ACC112 (cell line): Measurements from ENCODE around the gene BOLL.
"Not testable (repeated sequence)": the region's sequence is repeated elsewhere in the genome, so short reads cannot be mapped to it uniquely, and the experiment has no call there.

Source experiments
- H2AFZ ChIP-seq: fragments of 200-600 bp; sonication (generic); one replicate; pipeline ENCODE4 v1.6.0; 2017; ENCODE audit warnings: antibody characterized with exemption, low read length; ENCODE audit not compliant: unreplicated experiment
- H3K27ac ChIP-seq: fragments of 200-600 bp; sonication (generic); 2 replicates; pipeline ENCODE4 v1.5.1; 2014; ENCODE audit warnings: low read depth, mild to moderate bottlenecking, antibody characterized with exemption, low read length, moderate library complexity
- H3K27me3 ChIP-seq: fragments of 200-600 bp; sonication (generic); 2 replicates; pipeline ENCODE4 v1.6.1; 2014; ENCODE audit warnings: mild to moderate bottlenecking, antibody characterized with exemption, low read length, moderate library complexity, mixed read lengths; ENCODE audit not compliant: insufficient read depth
- H3K36me3 ChIP-seq: fragments of 200-600 bp; sonication (generic); 2 replicates; pipeline ENCODE4 v1.6.1; 2016; ENCODE audit warnings: mild to moderate bottlenecking, antibody characterized with exemption, low read length, moderate library complexity, mixed read lengths; ENCODE audit not compliant: insufficient read depth
- H3K4me1 ChIP-seq: fragments of 200-600 bp; sonication (generic); one replicate; pipeline ENCODE4 v1.6.1; 2016; ENCODE audit warnings: low read length, mixed read lengths; ENCODE audit not compliant: insufficient read depth, unreplicated experiment, control insufficient read depth
- H3K4me3 ChIP-seq: fragments of 200-600 bp; sonication (generic); 2 replicates; pipeline ENCODE4 v1.5.1; 2014; ENCODE audit warnings: mild to moderate bottlenecking, low read depth, low read length
- H3K79me2 ChIP-seq: fragments of 200-600 bp; sonication (generic); one replicate; pipeline ENCODE4 v1.6.0; 2016; ENCODE audit warnings: low read length; ENCODE audit not compliant: control insufficient read depth, unreplicated experiment, insufficient read depth

The BOLL gene

GRCh38 chr2:197705912-197706838, 78.9 kb downstream of the BOLL start:
- Histone ChIP-seq H3K4me3 (peak overlapping the region; percentile 83), H3K27me3 (no peaks in the 10 kb centered on the region), H3K4me1 (peaks cover 10% of the 10 kb centered on the region), H3K27ac (no peak overlapping the region), H3K36me3 (no peaks in the 10 kb centered on the region), H2AFZ (peak overlapping the region; percentile 78), H3K79me2 (peaks cover 47% of the 10 kb centered on the region)

GRCh38 chr2:197705121-197705911, 79.8 kb downstream of the BOLL start, which contains the start of gene MARS2:
MARS2 (plus strand) TSS chr2:197705369; CDS start chr2:197705406, 37 bp downstream.
- no peaks in the 10 kb centered on the region for H3K36me3 ChIP-seq
- no peak within 1 kb of the TSS for H3K27ac ChIP-seq
- H3K4me1 ChIP-seq: peaks cover 7% of the 10 kb centered on the region
- no peaks in the 10 kb centered on the region for H3K27me3 ChIP-seq
- H3K4me3 ChIP-seq: peak within 1 kb of the TSS; percentile 83
- peaks cover 42% of the 10 kb centered on the region for H3K79me2 ChIP-seq
- peak within 1 kb of the TSS; percentile 78 for H2AFZ ChIP-seq

- no peaks in the 10 kb centered on the region for H3K36me3 ChIP-seq
Observed at GRCh38 chr2:197704434-197705120, 80.5 kb downstream of the BOLL start.

DNA sequence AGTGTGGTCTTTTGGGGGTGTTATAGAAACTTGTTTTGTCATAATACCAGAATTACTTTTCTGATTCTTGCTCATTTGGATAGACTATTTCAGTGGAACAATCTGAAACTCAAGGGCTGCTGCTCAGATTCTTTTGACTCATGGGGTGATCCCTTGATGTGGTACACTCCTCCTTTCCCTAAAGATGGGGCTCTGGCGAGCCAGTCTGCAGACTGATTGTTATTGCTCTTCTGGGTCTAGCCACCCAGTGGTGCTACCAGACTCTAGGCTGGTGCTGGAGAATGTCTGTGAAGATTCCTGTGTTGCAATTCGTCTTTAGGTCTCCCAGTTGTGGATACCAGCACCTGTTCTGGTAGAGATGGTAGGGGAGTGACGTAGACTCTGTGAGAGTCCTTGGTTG, 84.2 kb downstream of the BOLL start:
- Histone ChIP-seq H3K27ac (no peak overlapping the region), H3K4me3 (no peak overlapping the region), H2AFZ (no peak overlapping the region), H3K36me3 (no peaks in the 10 kb centered on the region), H3K4me1 (no peaks in the 10 kb centered on the region), H3K27me3 (no peaks in the 10 kb centered on the region), H3K79me2 (peaks cover 5% of the 10 kb centered on the region)

More at GRCh38 chr2:197704434-197705120, 80.5 kb downstream of the BOLL start:
- Histone ChIP-seq H3K4me1 (peaks cover 7% of the 10 kb centered on the region), H3K79me2 (peaks cover 35% of the 10 kb centered on the region), H3K27ac (no peak overlapping the region), H2AFZ (peak overlapping the region; percentile 35), H3K27me3 (no peaks in the 10 kb centered on the region), H3K4me3 (peak overlapping the region; percentile 79)

DNA sequence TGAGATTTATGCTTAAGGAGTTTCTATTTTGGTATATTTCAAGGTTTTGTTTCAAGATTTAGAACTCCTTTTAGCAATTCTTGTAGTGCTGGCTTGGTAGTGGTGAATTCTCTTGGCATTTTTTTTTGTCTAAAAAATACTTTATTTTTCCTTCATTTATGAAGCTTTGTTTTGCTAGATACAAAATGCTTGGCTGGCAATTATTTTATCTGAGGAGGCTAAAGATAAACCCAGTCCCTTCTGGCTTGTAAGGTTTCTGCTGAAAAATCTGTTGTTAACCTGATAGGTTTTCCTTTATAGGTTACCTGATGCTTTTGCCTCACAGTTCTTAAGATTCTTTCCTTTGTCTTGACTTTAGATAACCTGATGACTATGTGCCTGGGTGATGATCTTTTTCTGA, 85.4 kb downstream of the BOLL start:
- H3K79me2 ChIP-seq, H3K4me1 ChIP-seq, H3K4me3 ChIP-seq, H2AFZ ChIP-seq, H3K36me3 ChIP-seq, H3K27me3 ChIP-seq, H3K27ac ChIP-seq: not testable (repeated sequence)

GRCh38 chr2:197696571-197696970, 88.5 kb downstream of the BOLL start:
- not testable (repeated sequence) for H3K79me2 ChIP-seq, H3K4me1 ChIP-seq, H2AFZ ChIP-seq, H3K4me3 ChIP-seq, H3K27me3 ChIP-seq, H3K36me3 ChIP-seq, H3K27ac ChIP-seq

GRCh38 chr2:197695971-197696370, 89.1 kb downstream of the BOLL start:
- not testable (repeated sequence) for H3K27me3 ChIP-seq, H3K36me3 ChIP-seq, H3K4me3 ChIP-seq, H3K4me1 ChIP-seq, H2AFZ ChIP-seq, H3K79me2 ChIP-seq, H3K27ac ChIP-seq

GRCh38 chr2:197695206-197695605, 89.9 kb downstream of the BOLL start:
- not testable (repeated sequence) for H3K27me3 ChIP-seq, H3K4me3 ChIP-seq, H3K36me3 ChIP-seq, H3K79me2 ChIP-seq, H3K27ac ChIP-seq, H2AFZ ChIP-seq, H3K4me1 ChIP-seq

DNA sequence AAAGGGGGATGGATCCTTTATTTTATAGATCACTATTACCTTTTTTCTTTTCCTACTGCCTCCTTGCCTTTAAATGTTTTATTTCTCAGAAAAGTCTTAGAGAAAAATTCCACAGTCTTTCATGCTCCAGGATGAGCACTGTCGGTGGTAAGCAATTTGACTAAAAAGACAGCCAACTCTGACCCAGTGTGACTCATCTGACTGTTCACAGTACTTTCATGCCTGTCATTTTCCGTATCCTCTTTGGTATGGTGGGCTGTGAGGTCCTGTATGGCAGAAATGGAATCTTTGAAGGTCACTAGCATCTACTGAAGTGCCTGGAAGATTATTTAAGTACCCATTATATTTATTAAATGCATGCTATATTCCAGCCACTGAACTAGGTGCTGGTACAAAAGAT, 107.6 kb downstream of the BOLL start:
- H3K36me3 ChIP-seq: no peaks in the 10 kb centered on the region
- no peaks in the 10 kb centered on the region for H3K27me3 ChIP-seq
- peaks cover 26% of the 10 kb centered on the region for H3K4me1 ChIP-seq
- H3K4me3 ChIP-seq: no peak overlapping the region
- no peak overlapping the region for H2AFZ ChIP-seq
- no peak overlapping the region for H3K27ac ChIP-seq
- no peaks in the 10 kb centered on the region for H3K79me2 ChIP-seq

DNA sequence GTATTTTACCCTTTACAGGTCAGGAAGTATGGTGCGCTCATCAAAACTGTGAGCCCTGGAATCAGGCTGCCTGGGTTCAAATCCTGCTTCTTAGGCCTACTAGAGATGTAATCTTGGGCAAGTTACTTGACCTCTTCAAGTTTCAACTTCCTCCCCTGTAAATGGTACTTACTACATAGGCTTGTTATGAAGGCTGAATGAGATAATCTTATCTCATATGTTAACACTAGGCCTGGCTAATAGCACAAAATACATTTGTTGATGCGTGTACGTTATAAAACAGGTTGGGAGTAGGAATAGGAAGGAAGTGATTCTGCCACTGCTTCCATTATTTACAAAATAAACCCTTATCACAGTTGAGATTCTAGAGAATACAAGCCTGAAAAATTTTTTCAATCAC, 108.1 kb downstream of the BOLL start:
- no peak overlapping the region for H3K27ac ChIP-seq
- H2AFZ ChIP-seq: no peak overlapping the region
- no peaks in the 10 kb centered on the region for H3K79me2 ChIP-seq
- H3K4me3 ChIP-seq: no peak overlapping the region
- no peaks in the 10 kb centered on the region for H3K27me3 ChIP-seq
- H3K4me1 ChIP-seq: peaks cover 26% of the 10 kb centered on the region
- H3K36me3 ChIP-seq: no peaks in the 10 kb centered on the region
